Right lobe of liver (tissue), 4 donors: Measurements from ENCODE around the gene HDGFL1.

Experiments
- CTCF ChIP-seq, 4 donors: fragments of 200-600 bp in 3 of 4; fragments of 450-650 bp in 1 of 4; IDR thresholded peaks; one replicate each; pipeline versions ENCODE4 v1.5.1 to v1.8.0; 2016 to 2022; ENCODE audit warnings: antibody characterized with exemption in 4 of 4, mild to moderate bottlenecking in 2 of 4
- POLR2A ChIP-seq: fragments of 450-650 bp; IDR thresholded peaks from one replicate; pipeline ENCODE4 v1.6.1; 2017; ENCODE audit warnings: antibody characterized with exemption, mild to moderate bottlenecking
- donor health status: DM: no; HTN: no; CAD: no.
- donor health status: DM: no; HTN: no; CAD: no.
- donor health status: DM: no; HTN: yes; CAD: no.

GRCh38 chr6:22590423-22590822 is 21.1 kb downstream of the HDGFL1 start:
- no peak for TF ChIP-seq CTCF (IDR thresholded peaks at IDR 0.05)
- no peak for TF ChIP-seq POLR2A
